NOMO-1 (cell line): ENCODE data around the gene NME7.
"Not testable (repeated sequence)": the region's sequence is repeated elsewhere in the genome, so short reads cannot be mapped to it uniquely, and the experiment has no call there.

ENCODE experiments used
- DNase-seq, 2 experiments: peaks; one replicate each; lab custom pipeline; 2025; ENCODE audit not compliant: unreplicated experiment in 2 of 2; lab: John Stamatoyannopoulos, UW

NME7 gene

GRCh38 chr1:169240449-169241232 lies 127.0 kb downstream of the NME7 start:
- no peak for DNase-seq

DNA sequence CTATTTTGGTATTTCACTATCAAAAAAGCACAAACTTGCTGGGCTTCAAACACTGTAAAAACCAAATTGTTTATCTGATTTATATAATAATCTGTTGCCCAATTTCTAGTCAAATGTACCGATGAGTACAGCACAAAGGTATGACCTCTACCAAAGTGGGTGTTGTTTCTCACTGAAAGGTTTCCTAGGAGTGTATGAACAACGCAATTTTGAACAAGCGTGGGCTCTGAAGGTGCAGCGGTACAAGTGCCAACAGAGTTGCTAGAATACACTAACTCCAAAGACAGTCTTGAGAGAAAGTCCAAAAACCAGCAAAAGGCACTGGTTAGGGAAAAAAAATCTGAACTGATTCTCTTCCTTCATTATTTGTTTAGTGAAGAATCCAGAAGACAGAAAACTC lies 130.7 kb downstream of the NME7 start:
- no peak for DNase-seq

DNA sequence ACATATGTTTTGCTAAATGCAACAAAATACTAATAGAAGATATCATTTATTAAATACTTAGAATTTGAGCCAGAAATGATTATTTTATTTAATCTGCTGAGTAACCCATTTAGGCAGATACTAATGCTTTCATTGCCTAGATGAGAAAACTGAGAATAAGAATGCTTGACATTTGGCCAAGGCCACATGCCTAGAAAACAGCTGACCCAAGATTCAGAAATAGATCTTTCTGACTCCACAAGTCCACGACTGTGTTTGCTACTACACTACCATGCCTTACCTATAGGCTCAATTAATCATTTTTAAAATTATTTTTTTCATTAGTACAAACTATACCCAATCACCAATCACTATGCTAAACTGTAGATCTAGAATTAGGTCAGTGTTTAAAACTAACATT lies 131.5 kb downstream of the NME7 start:
- DNase-seq: no peak

- no peak for DNase-seq
Measured at GRCh38 chr1:169235568-169235967, 132.0 kb downstream of the NME7 start.

DNA sequence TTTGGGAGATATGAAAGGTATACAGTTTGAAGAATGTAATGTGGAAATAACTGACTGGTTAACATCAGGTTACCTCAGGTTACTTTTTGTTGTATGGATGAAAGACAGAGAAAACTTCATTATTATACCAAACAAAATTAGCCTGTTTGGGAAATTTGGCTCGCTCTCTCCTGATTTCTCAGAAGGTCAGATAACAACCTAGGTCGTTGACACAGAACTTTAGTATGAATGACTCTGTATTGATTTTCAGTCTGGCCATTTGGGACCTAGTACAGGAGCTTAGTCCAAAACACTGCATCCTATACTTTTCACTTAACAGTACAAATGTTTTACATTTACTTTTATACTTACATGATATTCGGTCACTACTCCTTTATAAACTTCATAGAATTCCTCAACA lies 132.8 kb downstream of the NME7 start:
- DNase-seq: no peak

DNA sequence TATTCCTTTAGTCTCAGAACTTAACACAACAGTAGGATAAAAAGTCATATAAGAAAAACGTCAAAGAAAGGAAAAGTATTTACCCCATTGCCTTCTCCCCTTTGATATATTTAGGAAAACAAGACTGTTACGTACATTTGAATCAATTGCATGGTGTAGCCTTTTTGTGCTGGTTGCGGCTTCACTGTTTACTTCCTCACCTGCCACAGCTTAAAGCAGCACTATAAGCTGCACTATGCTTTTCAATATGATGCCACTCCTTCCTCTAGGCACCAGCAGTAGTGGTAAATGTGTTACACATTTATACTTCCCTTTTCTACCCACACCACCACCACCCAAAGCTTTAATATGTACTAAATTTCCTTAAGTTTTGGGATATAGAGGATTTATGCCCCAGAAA lies 150.0 kb downstream of the NME7 start:
- DNase-seq: peak; percentile 31 to 48

DNA sequence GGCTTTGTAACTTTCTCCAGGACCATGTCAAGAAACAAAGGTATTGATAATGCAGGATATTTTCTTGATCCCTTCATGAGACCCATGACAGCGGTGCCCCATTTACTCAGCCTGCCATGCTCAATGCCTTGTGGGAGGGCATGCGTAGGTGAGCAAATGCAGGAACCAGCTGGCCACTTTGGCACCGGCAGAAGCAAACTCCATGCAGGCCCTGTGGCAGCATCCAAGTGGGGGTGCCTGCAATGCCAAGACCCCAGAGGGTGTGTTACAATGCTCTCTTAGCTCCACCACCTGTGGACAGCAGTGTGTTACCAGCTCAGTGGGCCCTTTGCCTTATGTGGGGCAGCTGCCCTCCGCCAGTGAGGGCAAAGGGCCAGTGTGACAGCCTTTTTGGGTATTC lies 153.0 kb downstream of the NME7 start:
- no peak for DNase-seq

DNA sequence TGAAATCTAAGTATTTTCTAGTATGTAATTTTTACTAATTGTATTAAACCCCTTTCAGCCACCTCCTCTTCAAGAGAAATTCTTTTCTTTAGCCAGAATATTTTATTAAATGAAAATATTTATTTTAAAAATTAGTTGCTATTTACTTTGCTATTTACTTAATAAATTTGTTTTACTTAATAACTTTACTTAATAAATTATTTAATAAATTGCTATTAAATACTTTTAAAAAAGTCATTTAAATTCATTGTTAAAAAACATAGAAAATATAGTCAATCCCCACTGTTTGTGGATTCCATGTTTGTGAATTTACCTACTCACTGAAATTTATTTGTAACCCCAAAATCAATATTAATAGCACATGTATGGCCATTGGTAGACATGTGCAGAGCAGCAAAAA lies 155.5 kb downstream of the NME7 start:
- no peak for DNase-seq

DNA sequence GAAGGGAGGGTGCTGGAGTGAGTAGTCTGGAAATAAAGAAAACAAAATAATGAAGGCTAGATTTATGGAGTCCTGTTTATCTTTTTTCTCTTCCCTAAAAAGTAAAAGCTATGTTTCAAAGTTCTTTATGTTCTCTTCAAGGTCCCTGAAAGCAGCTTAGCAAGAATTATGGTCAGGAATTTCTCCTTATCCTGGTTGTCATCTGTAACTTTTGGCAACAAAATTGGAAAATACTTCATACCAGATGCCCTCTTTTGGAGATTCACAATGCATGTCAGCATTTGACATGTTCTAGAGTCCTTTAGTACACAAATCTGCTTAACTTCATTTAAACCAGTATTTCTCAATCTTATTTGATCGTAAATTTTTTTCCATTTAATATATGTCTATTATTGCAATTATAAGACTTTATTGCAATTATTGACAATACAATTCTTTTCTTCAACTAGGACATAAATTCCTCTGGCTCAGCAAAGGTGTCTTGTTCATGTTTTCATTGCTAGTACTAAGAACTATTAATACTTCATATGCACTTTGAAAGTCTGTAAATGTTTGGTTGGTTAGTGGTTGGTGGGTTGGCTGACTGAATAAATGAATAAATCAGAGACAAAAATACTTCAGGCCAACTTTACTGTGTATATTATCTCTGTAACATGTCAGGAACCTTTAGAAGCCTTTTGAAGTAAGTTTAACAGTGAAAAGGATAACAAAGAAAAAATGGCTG lies 159.6 kb downstream of the NME7 start:
- DNase-seq: no peak

- DNase-seq: no peak
Measured at GRCh38 chr1:169204157-169204556, 163.4 kb downstream of the NME7 start.

GRCh38 chr1:169202791-169203665 lies 164.6 kb downstream of the NME7 start:
- no peak for DNase-seq

DNA sequence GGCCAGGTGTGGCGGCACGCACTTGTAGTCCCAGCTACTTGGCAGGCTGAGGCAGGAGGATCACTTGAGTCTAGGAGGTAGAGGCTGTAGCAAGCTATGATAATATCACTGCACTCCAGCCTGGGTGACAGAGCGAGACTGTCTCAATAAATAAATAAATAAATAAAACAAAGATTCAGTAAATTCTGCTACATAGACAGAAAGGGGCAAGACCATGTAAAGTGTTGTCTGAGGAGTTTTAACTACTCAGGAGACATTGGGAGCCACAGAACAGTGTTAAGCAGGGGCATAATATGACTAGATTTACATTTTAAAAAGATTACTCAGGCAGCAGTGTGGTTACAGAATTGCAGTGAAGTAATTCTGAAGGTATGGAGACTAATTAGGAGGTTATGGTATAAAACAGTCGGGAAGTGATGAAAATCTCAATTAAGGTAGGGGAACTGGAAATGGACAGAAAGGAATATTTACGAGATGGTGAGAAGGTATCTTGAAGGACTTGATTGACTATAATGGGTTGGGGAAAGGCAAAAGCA lies 166.4 kb downstream of the NME7 start:
- no peak for DNase-seq

- no peak for DNase-seq
Measured at GRCh38 chr1:169200319-169200718, 167.3 kb downstream of the NME7 start.

- no peak for DNase-seq
Measured at GRCh38 chr1:169196581-169196980, 171.0 kb downstream of the NME7 start.

- no peak for DNase-seq
Measured at GRCh38 chr1:169196161-169196560, 171.4 kb downstream of the NME7 start.

DNA sequence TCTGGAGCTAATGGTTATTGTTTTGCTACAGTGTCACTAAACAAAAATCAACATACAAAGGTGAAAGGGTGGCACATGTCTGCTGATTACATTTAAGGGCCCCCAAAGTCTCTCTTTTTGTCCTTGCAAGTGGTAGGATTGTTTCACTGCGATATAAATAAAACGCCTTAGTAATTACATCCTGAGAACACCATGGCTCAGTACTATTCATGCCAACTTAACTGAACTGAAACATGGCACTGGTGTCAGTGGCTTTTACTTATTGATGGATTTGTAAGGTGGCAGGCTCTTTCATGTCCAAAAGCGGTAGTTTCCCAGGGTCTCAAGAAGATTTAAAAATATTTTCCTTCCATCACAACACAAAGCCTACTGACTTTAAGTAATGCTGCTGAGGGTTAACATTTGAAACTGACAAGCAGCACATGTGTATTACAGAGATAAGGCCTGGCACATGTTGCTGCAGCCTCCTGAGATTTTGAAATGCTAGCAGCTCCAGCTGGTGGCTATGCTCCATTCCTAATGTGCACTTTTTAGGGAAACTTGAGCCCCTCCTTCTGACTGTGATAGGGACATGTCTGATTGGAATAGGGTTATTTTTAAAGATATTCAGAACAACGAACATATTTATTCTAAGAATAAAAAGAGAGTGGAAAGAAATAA lies 174.3 kb downstream of the NME7 start:
- DNase-seq: no peak

GRCh38 chr1:169186106-169186505 lies 181.5 kb downstream of the NME7 start:
- DNase-seq: no peak

- DNase-seq: no peak
Measured at GRCh38 chr1:169184812-169185211, 182.8 kb downstream of the NME7 start.

GRCh38 chr1:169180174-169180573 lies 187.4 kb downstream of the NME7 start:
- DNase-seq: no peak

GRCh38 chr1:169179431-169179830 lies 188.2 kb downstream of the NME7 start:
- DNase-seq: not testable (repeated sequence)

DNA sequence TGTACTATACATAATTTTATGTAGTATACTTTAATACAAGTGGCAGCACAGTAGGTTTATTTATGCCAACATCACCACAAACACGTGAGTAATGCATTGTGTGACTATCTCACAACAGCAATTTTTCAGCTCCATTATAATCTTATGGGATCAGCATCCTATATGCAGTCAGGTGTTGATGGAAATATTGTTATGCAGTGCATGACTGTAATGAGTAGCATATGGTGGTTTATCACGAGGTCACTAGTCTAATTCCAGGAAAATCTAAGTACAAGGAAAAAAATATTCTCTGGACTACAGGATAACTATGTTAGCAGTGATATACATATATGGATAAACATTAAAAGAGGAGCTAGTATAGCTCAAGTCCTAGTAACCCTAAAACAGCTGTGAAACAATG lies 192.1 kb downstream of the NME7 start:
- no peak for DNase-seq
